WERI-Rb-1 (cell line): ENCODE results near the gene KCTD17.

Experiments
- DNase-seq: peaks from one replicate; pipeline ENCODE4 v3.0.0-alpha.2; 2020
- H3K27ac ChIP-seq: fragments of 250-450 bp; sonication (Bioruptor Pico); 2 replicates; pipeline ENCODE4 v1.5.1; 2020; ENCODE audit warnings: mild to moderate bottlenecking, moderate library complexity
- H3K27me3 ChIP-seq: fragments of 250-450 bp; sonication (Bioruptor Pico); 2 replicates; pipeline ENCODE4 v1.5.1; 2021; ENCODE audit warnings: mild to moderate bottlenecking, low read depth, moderate library complexity; ENCODE audit not compliant: insufficient read depth, severe bottlenecking
- H3K36me3 ChIP-seq: fragments of 250-450 bp; sonication (Bioruptor Pico); 2 replicates; pipeline ENCODE4 v1.5.1; 2020; ENCODE audit warnings: mild to moderate bottlenecking, moderate library complexity
- H3K4me3 ChIP-seq: 2 replicates; pipeline ENCODE4 v1.5.1; 2011; ENCODE audit warnings: low read depth, mild to moderate bottlenecking, control low read depth, low read length
- H3K9me3 ChIP-seq: fragments of 250-450 bp; sonication (Bioruptor Pico); 2 replicates; pipeline ENCODE4 v1.5.1; 2021; ENCODE audit warnings: mild to moderate bottlenecking, moderate library complexity; ENCODE audit not compliant: severe bottlenecking
- CTCF ChIP-seq: IDR thresholded peaks from 2 replicates; pipeline ENCODE4 v1.5.1; 2011; ENCODE audit warnings: low read depth, mild to moderate bottlenecking, control low read depth, inconsistent platforms, low read length

Gene KCTD17

GRCh38 chr22:37009490-37009889, 42.1 kb upstream of the KCTD17 start:
- H3K27ac ChIP-seq: no peak overlapping the region
- no peaks in the 10 kb centered on the region for H3K36me3 ChIP-seq
- H3K27me3 ChIP-seq: peaks cover 22% of the 10 kb centered on the region
- no peak overlapping the region for H3K4me3 ChIP-seq
- H3K9me3 ChIP-seq: peaks cover 4% of the 10 kb centered on the region
- TF ChIP-seq CTCF: no peak
- no peak for DNase-seq

GRCh38 chr22:37010174-37010573, 41.4 kb upstream of the KCTD17 start:
- TF ChIP-seq CTCF: no peak
- Histone ChIP-seq H3K9me3 (no peaks in the 10 kb centered on the region), H3K27me3 (peaks cover 15% of the 10 kb centered on the region), H3K27ac (no peak overlapping the region), H3K36me3 (no peaks in the 10 kb centered on the region), H3K4me3 (no peak overlapping the region)
- DNase-seq: no peak

GRCh38 chr22:37010976-37011375, 40.6 kb upstream of the KCTD17 start:
- DNase-seq: no peak
- no peak for TF ChIP-seq CTCF
- peaks cover 13% of the 10 kb centered on the region for H3K27me3 ChIP-seq
- H3K27ac ChIP-seq: no peak overlapping the region
- H3K9me3 ChIP-seq: no peaks in the 10 kb centered on the region
- no peak overlapping the region for H3K4me3 ChIP-seq
- H3K36me3 ChIP-seq: no peaks in the 10 kb centered on the region

- H3K4me3 ChIP-seq: no peak overlapping the region
- no peaks in the 10 kb centered on the region for H3K36me3 ChIP-seq
- peaks cover 13% of the 10 kb centered on the region for H3K27me3 ChIP-seq
- H3K27ac ChIP-seq: no peak overlapping the region
- no peak for TF ChIP-seq CTCF
- no peak for DNase-seq
- no peaks in the 10 kb centered on the region for H3K9me3 ChIP-seq
These were observed 40.1 kb upstream of the KCTD17 start for GRCh38 chr22:37011472-37011871.

- no peak for DNase-seq
- H3K9me3 ChIP-seq: no peaks in the 10 kb centered on the region
- no peak overlapping the region for H3K4me3 ChIP-seq
- no peaks in the 10 kb centered on the region for H3K36me3 ChIP-seq
- peaks cover 12% of the 10 kb centered on the region for H3K27me3 ChIP-seq
- H3K27ac ChIP-seq: no peak overlapping the region
- TF ChIP-seq CTCF: no peak
These were observed 39.2 kb upstream of the KCTD17 start for GRCh38 chr22:37012262-37012904.

GRCh38 chr22:37012956-37013355, 38.6 kb upstream of the KCTD17 start:
- no peaks in the 10 kb centered on the region for H3K9me3 ChIP-seq
- peaks cover 6% of the 10 kb centered on the region for H3K27me3 ChIP-seq
- no peak overlapping the region for H3K27ac ChIP-seq
- H3K4me3 ChIP-seq: no peak overlapping the region
- TF ChIP-seq CTCF: no peak
- DNase-seq: no peak
- H3K36me3 ChIP-seq: no peaks in the 10 kb centered on the region
